HFFc6 (cell line): ENCODE measurements around the gene ALK. TPM values are rescaled to one million over a fixed set of nuclear protein-coding genes. Genes with fewer than 3 reads are reported as not detected.

Experiments
- DNase-seq: peaks from one replicate; pipeline ENCODE4 v3.0.0-alpha.2; 2018
- H3K27ac Mint-ChIP-seq: 2 replicates; pipeline ENCODE4 v1.8.0; 2020; ENCODE audit warnings: mild to moderate bottlenecking, mixed read lengths
- H3K27me3 Mint-ChIP-seq: 2 replicates; pipeline ENCODE4 v1.8.0; 2021; ENCODE audit warnings: mild to moderate bottlenecking, moderate library complexity, mixed read lengths; ENCODE audit not compliant: insufficient read depth
- H3K36me3 Mint-ChIP-seq: 2 replicates; pipeline ENCODE4 v1.8.0; 2021; ENCODE audit warnings: low read depth, mixed read lengths
- H3K4me1 Mint-ChIP-seq: 2 replicates; pipeline ENCODE4 v1.8.0; 2020; ENCODE audit warnings: low read depth, mixed read lengths
- H3K4me3 Mint-ChIP-seq: 2 replicates; pipeline ENCODE4 v1.8.0; 2020; ENCODE audit warnings: mild to moderate bottlenecking, moderate library complexity, mixed read lengths
- H3K9me3 Mint-ChIP-seq: 2 replicates; pipeline ENCODE4 v1.8.0; 2020; ENCODE audit warnings: mild to moderate bottlenecking, mixed read lengths
- total RNA-seq, 6 experiments: library from RNA; stranded (reverse); fragmentation: NEBNext Ultra II Directional; extraction: Animal tissue kit (Norgen Biotek cat#: 25700); gene quantifications; 2 replicates in 1 of 6; 3 replicates in 5 of 6; pipeline ENCODE4 v1.2.3, GENCODE V29; 2021
- TF ChIP-seq, protein P1 (sequence below): fragments of 200-600 bp; sonication (generic); IDR thresholded peaks from 2 replicates; pipeline ENCODE4 v1.5.0; 2021; ENCODE audit warnings: antibody characterized with exemption, mild to moderate bottlenecking

The ALK gene
- total RNA-seq, 6 experiments from 2014 or later = not detected

DNA sequence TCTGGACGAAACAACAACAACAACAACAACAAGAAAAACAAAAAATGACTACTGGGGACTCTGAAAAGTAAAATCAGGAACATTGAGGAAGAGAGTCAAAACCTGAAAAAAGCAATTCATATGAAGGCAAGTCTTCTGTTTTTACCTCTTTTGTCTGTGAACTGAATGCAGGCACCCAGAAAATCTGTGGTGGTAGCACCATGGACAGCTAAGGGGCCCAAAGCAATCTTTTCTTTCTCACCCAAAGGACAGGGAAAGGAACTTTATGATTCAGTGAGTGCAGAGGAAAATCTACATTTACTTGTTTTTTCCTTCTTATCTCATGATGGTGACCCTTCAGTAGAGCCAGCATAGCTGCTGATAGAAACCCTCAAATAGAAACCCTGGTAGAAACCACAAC is 10.4 kb downstream of the ALK start:
- H3K9me3 Mint-ChIP-seq = peaks cover 8% of the 10 kb centered on the region; the same call in 1 of the 2 replicates
- H3K27me3 Mint-ChIP-seq = 0 out of 2 replicates have a peak, but pooled peaks cover under 1% of the 10 kb centered on the region
- no peak overlapping the region for H3K27ac Mint-ChIP-seq
- no peaks in the 10 kb centered on the region for H3K4me1 Mint-ChIP-seq
- TF ChIP-seq, protein P1, sequence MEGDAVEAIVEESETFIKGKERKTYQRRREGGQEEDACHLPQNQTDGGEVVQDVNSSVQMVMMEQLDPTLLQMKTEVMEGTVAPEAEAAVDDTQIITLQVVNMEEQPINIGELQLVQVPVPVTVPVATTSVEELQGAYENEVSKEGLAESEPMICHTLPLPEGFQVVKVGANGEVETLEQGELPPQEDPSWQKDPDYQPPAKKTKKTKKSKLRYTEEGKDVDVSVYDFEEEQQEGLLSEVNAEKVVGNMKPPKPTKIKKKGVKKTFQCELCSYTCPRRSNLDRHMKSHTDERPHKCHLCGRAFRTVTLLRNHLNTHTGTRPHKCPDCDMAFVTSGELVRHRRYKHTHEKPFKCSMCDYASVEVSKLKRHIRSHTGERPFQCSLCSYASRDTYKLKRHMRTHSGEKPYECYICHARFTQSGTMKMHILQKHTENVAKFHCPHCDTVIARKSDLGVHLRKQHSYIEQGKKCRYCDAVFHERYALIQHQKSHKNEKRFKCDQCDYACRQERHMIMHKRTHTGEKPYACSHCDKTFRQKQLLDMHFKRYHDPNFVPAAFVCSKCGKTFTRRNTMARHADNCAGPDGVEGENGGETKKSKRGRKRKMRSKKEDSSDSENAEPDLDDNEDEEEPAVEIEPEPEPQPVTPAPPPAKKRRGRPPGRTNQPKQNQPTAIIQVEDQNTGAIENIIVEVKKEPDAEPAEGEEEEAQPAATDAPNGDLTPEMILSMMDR = no peak
- H3K4me3 Mint-ChIP-seq = no peak overlapping the region
- DNase-seq = no peak
- no peaks in the 10 kb centered on the region for H3K36me3 Mint-ChIP-seq

DNA sequence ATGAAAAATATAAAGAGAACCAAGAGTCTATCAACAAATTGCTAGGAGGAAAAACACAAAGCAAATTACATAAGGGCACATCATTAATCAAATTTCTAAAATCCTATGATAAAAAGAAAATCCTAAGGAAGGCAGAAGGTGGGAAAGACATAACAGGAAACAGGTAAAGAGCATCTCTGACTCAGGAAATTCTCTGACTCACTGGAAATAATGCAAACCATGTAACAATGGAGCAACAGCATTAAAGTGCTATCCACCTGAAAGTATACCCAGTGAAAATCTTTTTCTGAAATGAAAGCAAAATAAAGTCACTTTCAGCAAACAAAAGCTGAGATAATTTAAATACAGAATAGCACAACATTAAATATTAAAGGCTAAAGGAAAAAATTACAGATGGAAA is 10.9 kb downstream of the ALK start:
- H3K27me3 Mint-ChIP-seq = 0 out of 2 replicates have a peak, but pooled peaks cover 1% of the 10 kb centered on the region
- no peak overlapping the region for H3K27ac Mint-ChIP-seq
- peaks cover 8% of the 10 kb centered on the region; the same call in 1 of the 2 replicates for H3K9me3 Mint-ChIP-seq
- H3K4me3 Mint-ChIP-seq = no peak overlapping the region
- H3K4me1 Mint-ChIP-seq = no peaks in the 10 kb centered on the region
- H3K36me3 Mint-ChIP-seq = no peaks in the 10 kb centered on the region
- DNase-seq = no peak
- TF ChIP-seq, protein P1 = no peak

DNA sequence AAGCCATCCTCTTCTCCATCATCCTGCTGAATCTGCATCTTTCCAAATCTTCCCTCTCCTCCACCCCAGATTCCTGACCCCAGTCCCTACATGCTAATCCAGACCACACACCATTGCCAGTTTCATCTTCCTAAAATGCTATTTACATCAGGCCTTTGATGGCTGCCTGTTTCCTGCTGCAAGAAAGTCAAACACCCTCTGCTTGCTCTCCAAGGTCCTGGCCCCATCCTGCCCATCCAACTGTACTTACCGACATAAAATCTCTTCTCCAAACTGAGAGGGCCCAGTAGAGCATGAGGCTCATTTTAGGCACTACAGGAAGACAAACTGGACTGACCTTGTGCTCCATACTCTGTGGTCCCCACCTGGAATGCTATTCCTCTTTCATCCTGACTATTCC is 19.0 kb downstream of the ALK start:
- Mint-ChIP-seq H3K9me3 (peaks cover 3% of the 10 kb centered on the region; the same call in 1 of the 2 replicates), H3K4me1 (no peaks in the 10 kb centered on the region)

DNA sequence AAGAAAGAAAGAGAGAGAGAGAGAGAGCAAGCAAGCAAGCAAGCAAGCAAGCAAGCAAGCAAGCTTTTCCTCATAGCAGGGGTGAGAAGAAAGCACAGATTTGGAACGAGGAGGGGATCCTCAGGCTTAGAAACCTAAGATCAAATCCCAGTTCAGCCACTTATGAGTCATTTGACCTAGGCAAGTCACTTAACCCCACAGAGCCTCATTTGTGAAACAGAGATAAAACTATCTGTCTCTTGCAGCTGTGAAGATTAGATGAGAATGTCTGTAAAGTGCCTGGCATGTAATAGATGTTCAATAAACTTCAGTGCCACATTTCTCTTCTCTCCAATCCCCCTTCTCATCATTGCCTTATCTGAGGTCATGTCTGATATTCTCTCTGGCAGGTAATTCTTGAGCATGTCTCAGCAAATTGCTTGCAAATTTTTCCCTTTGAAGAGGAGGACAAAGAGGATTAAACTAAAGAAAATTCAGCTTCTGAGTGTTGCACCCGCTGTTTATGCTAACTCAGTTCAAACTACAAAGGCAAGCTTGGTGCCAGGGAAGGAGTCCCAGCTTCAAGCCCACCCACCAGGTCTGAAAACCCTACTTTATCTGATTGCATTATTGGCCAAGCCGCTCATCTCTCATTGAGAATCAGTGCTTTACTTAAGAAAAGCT is 20.3 kb downstream of the ALK start:
- no peak overlapping the region for H3K4me3 Mint-ChIP-seq
- no peak overlapping the region for H3K27ac Mint-ChIP-seq
- no peaks in the 10 kb centered on the region for H3K4me1 Mint-ChIP-seq
- peaks cover 7% of the 10 kb centered on the region for H3K27me3 Mint-ChIP-seq
- DNase-seq = no peak
- TF ChIP-seq, protein P1 = no peak
- H3K9me3 Mint-ChIP-seq = peaks cover 3% of the 10 kb centered on the region; the same call in 1 of the 2 replicates
- H3K36me3 Mint-ChIP-seq = no peaks in the 10 kb centered on the region

More for the DNA sequence above, 19.0 kb downstream of the ALK start:
- Mint-ChIP-seq H3K27ac (no peak overlapping the region), H3K36me3 (no peaks in the 10 kb centered on the region), H3K4me3 (no peak overlapping the region), H3K27me3 (peaks cover 7% of the 10 kb centered on the region)
- TF ChIP-seq, protein P1 = no peak
- DNase-seq = no peak

DNA sequence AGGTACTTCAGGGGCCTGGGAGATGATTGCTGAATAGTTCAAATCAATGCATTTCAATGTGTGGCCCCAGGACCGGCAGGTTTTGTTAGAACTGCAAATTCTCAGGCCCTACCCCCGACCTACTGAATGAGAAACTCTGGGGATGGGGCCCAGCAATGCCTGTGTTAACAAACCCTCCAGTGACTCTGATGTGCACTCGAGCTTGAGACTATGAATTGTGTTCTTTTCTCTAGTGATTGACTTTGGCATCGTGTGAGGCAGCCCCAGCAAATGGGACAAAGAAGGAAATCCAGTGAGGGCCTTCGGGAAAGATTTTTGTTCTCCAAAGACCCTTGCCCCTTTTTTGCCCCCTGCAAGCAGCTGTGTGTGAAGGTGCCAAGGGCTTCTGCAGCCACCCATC is 22.4 kb downstream of the ALK start:
- no peak overlapping the region for H3K27ac Mint-ChIP-seq
- TF ChIP-seq, protein P1 = no peak
- no peaks in the 10 kb centered on the region for H3K36me3 Mint-ChIP-seq
- DNase-seq = no peak
- no peaks in the 10 kb centered on the region for H3K4me1 Mint-ChIP-seq
- H3K27me3 Mint-ChIP-seq = peaks cover 6% of the 10 kb centered on the region
- H3K4me3 Mint-ChIP-seq = no peak overlapping the region
- peaks cover 3% of the 10 kb centered on the region; the same call in 1 of the 2 replicates for H3K9me3 Mint-ChIP-seq
